ENCODE results near the gene TNFRSF12A.
"Not testable (repeated sequence)": the region's sequence is repeated elsewhere in the genome, so short reads cannot be mapped to it uniquely, and the experiment has no call there.

Gene TNFRSF12A

GRCh38 chr16:3051494-3051893, 31.3 kb downstream of the TNFRSF12A start:
- no peak for DNase-seq

- DNase-seq, result not testable (repeated sequence)
Measured at GRCh38 chr16:3052571-3053329, 32.6 kb downstream of the TNFRSF12A start.

- DNase-seq, result not testable (repeated sequence)
Measured at GRCh38 chr16:3053330-3053710, 33.2 kb downstream of the TNFRSF12A start.

DNA sequence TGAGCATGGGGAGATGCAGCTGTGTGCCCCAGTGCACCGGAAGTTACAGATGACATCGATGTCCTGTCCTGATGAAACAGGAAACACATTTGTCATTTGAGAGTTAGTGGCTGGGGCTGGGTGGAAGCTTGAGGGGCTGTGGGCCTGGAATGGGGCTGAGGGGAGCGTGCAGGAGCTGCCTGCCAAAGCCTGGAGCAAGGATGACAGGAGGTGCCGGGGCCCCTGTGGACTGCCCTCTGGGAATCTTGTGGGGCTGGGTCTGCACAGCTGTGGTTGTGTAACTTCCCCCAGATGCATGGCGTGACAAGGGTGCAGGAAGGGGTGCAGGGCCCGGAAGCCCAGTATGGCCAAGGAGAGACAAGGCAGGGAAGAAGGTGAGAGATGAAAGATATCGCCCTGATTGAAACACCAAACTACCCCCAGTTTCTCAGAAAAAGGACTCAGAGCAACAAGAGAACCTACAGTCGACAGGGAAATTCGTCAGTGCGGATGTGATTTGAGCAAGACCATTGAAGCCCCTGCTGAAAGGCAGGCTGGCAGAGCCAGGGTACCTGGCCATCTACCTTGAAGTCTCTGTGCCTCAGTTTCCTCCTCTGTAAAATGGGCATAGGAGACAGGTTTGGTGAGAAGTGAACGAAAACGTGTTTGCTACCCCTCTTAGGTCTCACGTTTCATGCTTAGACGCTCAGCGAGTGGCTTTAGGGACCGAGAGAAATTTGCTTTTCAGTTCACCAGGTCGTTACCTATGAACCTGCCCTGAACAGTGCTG, 35.0 kb downstream of the TNFRSF12A start:
- no peak for DNase-seq

DNA sequence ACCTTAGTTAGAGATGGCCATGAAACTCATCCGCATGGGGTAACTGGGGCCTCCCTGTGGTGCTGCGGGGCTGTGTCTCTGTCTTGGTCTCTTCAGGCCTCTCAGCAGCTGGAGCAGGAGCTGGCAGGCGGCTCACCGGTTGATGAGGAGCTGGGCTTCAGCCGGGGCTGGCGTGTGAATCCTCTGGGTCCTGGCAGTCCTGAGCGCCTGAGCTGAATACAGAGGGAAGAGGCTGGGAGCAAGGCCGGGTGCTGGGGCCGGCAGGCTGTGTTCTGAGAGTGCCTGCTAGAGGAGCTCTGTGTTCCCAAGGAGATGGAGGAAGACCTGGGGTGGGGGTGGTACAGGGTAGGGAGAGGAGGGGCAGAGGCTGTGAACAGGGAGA, 35.6 kb downstream of the TNFRSF12A start:
- DNase-seq, result not testable (repeated sequence)

GRCh38 chr16:3056336-3057180, 36.4 kb downstream of the TNFRSF12A start:
- no peak for DNase-seq

GRCh38 chr16:3057181-3058138, 37.3 kb downstream of the TNFRSF12A start:
- no peak for DNase-seq

DNA sequence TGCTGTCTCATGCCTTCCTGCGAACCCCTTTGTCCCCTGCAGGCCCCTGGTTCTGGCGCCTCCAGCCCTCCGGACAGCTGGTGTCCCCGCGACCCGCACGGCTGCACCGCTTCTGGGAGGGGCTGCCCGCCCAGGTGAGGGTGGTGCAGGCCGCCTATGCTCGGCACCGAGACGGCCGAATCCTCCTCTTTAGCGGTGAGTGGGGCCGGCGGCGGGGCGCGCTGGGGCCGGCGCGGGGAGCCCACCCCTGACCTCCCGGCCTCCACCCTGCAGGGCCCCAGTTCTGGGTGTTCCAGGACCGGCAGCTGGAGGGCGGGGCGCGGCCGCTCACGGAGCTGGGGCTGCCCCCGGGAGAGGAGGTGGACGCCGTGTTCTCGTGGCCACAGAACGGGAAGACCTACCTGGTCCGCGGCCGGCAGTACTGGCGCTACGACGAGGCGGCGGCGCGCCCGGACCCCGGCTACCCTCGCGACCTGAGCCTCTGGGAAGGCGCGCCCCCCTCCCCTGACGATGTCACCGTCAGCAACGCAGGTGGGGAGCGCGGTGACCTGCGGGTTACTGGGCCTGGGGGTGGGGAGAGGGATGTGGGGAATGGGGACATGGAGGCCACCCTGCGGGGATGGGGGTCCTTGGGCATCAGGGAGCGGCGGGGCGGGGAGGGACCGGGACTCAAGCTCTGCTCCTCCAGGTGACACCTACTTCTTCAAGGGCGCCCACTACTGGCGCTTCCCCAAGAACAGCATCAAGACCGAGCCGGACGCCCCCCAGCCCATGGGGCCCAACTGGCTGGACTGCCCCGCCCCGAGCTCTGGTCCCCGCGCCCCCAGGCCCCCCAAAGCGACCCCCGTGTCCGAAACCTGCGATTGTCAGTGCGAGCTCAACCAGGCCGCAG, 38.2 kb downstream of the TNFRSF12A start:
- no peak for DNase-seq

DNA sequence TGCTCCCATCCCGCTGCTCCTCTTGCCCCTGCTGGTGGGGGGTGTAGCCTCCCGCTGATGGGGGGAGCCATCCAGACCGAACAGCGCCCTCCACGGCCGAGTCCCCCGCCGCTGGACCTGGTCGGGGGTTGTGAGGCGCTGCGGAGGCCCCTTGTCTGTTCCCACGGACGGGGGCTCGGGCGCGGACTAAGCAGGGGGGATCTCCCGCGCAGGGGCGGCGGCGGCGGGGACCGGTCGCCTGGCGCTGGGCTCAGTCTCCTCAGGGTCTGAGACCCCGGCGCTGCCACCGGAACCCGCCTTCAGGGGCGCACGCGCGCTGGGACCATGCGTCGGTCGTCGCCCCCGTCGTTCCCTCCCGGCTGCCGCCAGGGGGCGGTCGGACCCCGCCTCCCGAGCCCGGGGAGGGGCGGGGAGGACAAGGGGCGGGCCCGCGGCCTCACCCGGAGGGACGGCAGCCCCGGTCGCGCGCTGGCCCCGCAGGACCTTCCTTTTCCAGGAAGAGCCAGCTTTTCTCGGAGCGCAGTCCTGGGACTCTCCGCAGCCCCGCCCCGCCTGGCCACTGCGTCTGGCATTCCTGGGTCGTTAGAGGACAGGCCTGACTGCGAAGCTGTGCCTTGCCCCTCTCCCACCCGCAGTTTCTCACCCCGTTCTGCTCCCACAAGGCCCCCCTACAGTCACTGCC, 39.0 kb downstream of the TNFRSF12A start:
- DNase-seq, result no peak

DNA sequence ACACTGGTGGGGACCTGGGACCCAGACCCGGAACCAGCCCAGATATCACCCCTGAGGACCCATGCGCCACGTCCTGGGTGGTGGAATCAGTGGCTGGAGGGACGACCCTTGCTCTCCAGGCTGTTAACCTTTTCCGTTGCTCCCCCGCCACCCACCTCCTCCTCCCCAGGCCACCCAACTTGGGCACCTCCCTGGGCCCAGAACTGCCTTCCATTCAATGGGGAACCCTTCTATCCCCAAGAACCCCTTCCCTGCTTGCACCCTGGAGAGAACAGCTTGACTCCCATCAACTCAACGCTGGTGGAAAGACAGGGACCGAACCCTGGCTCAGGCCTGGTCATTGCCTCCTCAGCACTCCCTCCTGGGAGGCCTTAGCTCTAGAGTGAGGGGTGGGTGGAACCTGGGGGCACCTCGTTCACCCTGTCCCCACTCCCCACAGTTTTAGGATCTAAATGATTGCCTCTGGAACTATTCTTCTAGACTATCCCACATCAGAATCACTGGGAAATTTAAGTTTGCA, 39.6 kb downstream of the TNFRSF12A start:
- DNase-seq, result no peak

DNA sequence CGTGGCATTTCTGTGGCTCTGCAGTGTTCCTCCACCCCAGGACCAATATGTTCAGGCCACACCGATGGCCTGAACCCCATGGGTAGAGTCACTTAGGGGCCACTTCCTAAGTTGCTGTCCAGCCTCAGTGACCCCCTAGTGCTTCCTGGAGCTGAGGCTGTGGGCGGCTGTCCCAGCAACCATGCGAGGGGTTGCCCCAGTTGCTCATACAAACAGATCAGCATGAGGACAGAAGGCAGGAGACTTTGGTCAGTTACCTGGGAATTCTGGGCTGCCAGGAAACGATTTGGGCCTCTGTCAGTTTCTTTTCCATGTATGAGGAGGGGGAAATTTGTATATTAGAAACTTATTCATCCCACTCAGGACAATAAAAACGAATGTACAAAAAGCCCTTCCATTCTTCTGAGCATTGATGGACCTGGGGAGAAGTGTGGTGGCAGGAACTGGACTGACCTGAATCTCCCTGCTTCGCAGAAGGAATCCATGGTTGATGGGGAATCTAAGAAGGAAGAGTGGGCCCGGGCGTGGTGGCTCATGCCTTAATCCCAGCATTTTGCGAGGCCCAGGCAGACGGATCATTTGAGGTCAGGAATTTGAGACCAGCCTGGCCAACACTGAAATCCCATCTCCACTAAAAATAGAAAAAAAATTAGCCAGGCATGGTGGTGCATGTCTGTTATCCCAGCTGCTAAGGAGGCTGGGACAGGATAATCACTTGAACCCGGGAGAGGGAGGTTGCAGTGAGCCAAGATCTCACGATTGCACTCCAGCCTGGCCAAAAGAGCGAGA, 40.4 kb downstream of the TNFRSF12A start:
- DNase-seq, result no peak

DNA sequence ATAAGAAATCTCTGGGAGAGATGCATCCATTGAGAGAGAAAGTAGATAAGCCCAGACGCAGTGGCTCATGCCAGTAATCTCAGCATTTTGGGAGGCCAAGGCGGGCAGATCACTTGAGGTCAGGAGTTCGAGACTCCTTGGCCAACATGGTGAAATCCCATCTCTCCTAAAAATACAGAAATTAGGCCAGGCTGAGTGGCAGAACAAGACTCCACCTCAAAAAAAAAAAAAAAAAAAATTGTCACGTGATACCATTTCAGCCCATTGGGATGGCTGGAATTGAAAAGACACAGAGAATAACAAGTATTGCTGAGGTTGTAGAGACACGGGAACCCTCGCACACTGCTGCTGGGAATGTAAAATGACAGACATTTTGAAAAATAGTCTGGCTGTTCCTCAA, 42.4 kb downstream of the TNFRSF12A start:
- DNase-seq, result no peak

DNA sequence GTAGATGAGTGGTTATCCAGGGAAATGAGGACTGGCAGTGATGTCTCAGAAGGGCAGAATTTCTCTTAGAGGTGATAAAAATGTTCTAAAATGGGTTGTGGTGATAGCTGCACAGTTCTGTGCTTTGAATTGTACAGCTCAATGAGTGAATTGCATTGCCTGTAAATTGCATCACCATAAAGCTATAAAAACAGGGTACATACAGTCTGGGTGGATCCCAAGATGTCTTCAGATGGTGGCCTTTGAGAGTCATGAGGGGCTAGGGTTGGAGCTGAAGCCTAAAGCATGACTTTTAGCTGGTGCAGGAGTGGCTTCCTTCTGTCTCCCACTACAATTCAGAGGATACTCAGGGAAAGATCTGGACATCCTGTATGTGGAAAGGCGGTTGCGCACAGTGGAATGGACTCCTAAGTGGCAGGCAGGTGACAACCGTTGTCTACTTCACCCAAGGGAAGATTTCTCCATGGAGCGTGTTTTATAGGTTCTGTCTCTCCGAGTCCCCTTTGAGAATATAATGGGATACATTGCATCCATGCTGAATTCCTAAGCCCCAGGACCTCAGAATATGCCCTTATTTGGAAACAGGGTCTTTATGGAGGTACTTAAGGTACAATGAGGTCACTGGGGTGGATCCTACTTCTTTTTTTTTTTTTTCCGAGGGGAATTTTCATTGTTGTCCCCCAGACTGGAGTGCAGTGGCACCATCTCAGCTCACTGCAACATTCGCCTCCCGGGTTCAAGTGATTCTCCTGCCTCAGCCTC, 43.6 kb downstream of the TNFRSF12A start:
- DNase-seq, result no peak

DNA sequence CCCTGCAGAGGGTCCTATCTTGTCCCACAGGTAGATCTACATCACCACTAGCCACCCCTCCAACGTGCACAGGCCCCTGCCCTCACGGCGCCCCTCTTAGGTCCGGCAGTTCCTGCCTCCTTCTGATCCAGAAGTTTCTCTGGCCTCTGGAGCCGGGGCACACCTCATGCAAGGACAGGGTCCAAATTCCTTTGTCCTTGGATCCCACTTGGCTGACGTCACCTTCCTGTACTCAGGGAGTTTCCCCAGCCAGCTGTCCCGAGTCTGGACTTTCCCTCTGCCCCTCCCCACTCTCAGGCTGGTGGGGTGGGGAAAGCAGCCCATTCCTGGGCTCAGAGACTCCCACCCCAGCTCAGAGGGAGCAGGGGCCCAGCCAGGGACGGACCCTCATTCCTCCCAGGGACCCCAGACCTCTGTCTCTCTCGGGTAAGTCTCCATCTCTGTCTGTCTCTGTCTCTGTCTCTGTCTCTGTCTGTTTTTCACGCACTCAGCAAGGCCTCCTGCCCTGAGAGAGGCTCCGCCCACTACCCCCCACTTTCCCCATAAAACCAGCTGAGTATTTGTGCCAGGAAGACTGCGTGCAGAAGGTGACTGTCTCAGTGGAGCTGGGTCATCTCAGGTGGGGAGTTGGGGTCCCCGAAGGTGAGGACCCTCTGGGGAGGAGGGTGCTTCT, 45.0 kb downstream of the TNFRSF12A start, which contains the start of gene IL32:
IL32 (plus strand) TSS at position 572 of the 673 bp plus-strand sequence. CDS start 172 bp downstream, outside the sequence.
- no peak for DNase-seq

DNA sequence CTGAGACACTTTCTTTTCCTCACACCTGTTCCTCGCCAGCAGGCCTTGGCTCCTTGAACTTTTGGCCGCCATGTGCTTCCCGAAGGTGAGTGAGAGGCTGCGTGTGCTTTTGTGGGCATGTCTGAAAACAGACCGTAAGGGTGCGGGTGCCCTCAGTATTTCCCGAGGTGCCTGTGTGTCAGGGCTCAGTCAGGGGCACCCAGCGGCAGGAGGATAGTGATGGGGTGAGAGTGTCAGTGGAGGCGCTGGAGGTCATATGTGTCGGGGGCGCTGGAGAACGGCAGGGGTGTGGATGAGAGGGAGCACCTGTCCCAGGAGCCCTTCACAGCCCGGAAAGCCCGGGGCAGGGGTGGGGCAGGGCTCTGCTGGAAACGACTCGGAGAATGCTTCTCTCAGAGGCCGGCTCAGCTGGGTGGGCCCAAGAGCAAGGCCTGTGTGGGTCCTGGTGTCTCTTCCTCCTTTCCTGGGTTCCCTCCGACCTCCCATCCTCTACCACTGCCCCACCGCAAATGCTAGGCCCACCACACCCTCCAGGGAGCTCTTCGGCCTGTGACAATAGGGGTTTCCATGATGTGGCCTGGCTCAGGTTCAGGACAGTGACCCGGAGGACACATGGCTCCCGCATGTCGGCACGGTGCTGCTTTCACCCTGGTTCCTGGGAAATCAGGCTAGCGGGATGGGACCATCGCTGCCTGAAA, 45.7 kb downstream of the TNFRSF12A start:
- DNase-seq, result no peak

GRCh38 chr16:3066440-3066748, 46.2 kb downstream of the TNFRSF12A start:
- DNase-seq, result no peak

- no peak for DNase-seq
Measured at GRCh38 chr16:3068487-3068886, 48.3 kb downstream of the TNFRSF12A start.

Measured in NCI-H510A (cell line).